GM10248 (cell line): ENCODE measurements around the gene IQCB1.

ENCODE experiments used
- CTCF ChIA-PET: fragments of 300-600 bp; sonication (Branson Sonifier 250); formaldehyde crosslinking; extraction: SDS; loops from one replicate; lab custom pipeline; 2021; ENCODE audit warnings: antibody characterized with exemption; lab: Yijun Ruan, JAX
- POLR2A ChIA-PET: fragments of 350-650 bp; sonication (Branson Sonifier 250); formaldehyde crosslinking; extraction: SDS; loops from one replicate; lab custom pipeline; 2020; ENCODE audit warnings: antibody characterized with exemption; lab: Yijun Ruan, JAX
- DNase-seq: peaks from one replicate; pipeline ENCODE4 v3.0.0; 2012; ENCODE audit errors: extremely low spot score
- CTCF ChIP-seq: IDR thresholded peaks from 2 replicates; pipeline ENCODE4 v1.5.1; 2012; ENCODE audit warnings: mild to moderate bottlenecking, low read depth; ENCODE audit errors: extremely low read depth, missing control alignments, control extremely low read depth

IQCB1 gene

GRCh38 chr3:121757812-121758545 lies 76.9 kb downstream of the IQCB1 start:
- CTCF ChIA-PET, result interaction anchor here (1.1 kb wide), 1 partner anchor 30 kb away, joined by 3 read pairs; no protein-coding TSS in a partner anchor
- no peak for TF ChIP-seq CTCF
- POLR2A ChIA-PET, result no interaction called here
- no peak for DNase-seq

GRCh38 chr3:121757087-121757811 lies 77.6 kb downstream of the IQCB1 start:
- CTCF ChIA-PET, result interaction anchor here (1.0 to 1.6 kb wide), 3 partner anchors 13 to 21 kb away, joined by 3 read pairs; no protein-coding TSS in a partner anchor
- no peak for DNase-seq
- POLR2A ChIA-PET, result no interaction called here
- no peak for TF ChIP-seq CTCF

- DNase-seq, result no peak
- ChIA-PET POLR2A (no interaction called here), CTCF (no interaction called here)
- no peak for TF ChIP-seq CTCF
Measured at GRCh38 chr3:121752772-121753171, 82.1 kb downstream of the IQCB1 start.

DNA sequence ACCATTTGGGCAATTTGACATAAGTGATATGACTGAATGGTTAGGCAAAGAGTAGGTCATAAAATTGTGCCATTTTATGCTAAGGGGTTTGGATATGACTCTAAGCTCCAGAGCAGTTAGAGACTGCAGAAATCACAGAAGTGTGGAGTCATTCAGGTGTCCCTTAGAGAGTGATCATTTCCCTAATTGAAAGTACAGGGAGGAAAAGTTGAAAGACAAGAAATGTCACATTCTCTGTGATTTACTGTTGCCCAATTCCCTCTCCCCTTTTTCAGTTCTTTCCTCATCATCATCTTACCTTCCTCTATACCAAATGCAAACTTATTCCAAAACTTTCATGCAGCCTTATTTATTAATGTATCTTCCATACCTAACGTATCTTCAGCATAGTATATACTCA lies 82.6 kb downstream of the IQCB1 start:
- TF ChIP-seq CTCF, result no peak
- no peak for DNase-seq
- ChIA-PET POLR2A (no interaction called here), CTCF (interaction anchor here (1.0 kb wide), 1 partner anchor 9 kb away, joined by 4 read pairs; no protein-coding TSS in a partner anchor)

GRCh38 chr3:121750087-121750415 lies 84.8 kb downstream of the IQCB1 start:
- DNase-seq, result no peak
- no peak for TF ChIP-seq CTCF
- CTCF ChIA-PET, result interaction anchor here (0.8 to 1.8 kb wide), 3 partner anchors 14 to 245 kb away, joined by 3 to 4 read pairs (median 3); no protein-coding TSS in a partner anchor
- POLR2A ChIA-PET, result no interaction called here

DNA sequence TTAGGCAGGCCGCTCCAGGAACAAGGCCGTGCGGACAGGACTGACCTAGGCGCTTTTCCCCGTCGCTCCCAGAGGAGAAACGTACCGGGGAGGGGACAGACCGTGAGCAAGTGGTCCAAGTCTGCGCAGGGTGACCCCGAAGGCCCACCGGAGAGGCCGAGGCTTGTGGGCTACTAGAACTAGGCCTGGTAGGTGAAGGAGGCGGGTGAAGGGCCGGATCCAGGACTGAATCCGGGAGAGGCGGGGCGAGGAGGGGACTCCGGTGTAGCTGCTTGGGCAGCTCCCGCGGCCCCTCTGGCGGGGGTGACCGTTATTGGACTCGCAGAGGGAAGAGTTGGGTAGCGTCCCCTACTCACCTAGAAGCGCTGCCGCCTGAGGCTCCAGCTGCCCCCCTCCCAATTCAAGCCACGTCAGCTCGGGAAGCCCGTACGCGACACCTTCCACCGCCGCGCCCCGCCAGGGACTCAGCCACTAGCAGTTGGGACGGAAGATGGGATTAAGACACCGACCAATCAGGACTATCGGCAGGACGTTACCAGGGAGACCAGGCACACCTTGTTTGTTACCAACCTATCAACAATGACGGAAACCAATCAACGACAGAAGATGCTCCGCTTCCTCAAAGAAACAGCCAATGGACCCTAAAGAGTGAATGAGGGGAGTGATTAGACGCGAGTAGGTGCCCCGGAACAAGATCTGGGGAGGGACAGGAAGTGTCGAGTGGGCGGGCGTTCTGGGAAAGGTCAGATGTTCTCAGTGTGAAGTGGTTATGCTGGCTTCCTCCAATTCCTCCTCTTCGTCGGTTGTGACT lies 85.4 kb downstream of the IQCB1 start, which contains the start of gene GOLGB1:
Gene GOLGB1 (minus strand): TSS at position 466 of the 811 bp plus-strand sequence. CDS start 18,770 bp downstream, outside the sequence.
- peak; percentile 96 for DNase-seq
- CTCF ChIA-PET, result interaction anchor here (0.8 to 1.4 kb wide), 2 partner anchors 27 to 246 kb away, joined by 3 read pairs; no protein-coding TSS in a partner anchor
- POLR2A ChIA-PET, result interaction anchor here (0.7 to 1.2 kb wide), 2 partner anchors 54 to 89 kb away, joined by 3 read pairs; partner anchors contain the start of gene HCLS1
- TF ChIP-seq CTCF, result no peak
